Measurements from ENCODE around the gene DIP2B. TPM values are rescaled to one million over a fixed set of nuclear protein-coding genes. Genes with fewer than 3 reads are reported as not detected.
A peak's percentile ranks its signal among the peaks of the same experiment; 100 is the strongest.
"Not testable (repeated sequence)": the region's sequence is repeated elsewhere in the genome, so short reads cannot be mapped to it uniquely, and the experiment has no call there.

The DIP2B gene
- polyA plus RNA-seq, 3 donors: 23.1 to 24.1 (median 23.4) TPM

DNA sequence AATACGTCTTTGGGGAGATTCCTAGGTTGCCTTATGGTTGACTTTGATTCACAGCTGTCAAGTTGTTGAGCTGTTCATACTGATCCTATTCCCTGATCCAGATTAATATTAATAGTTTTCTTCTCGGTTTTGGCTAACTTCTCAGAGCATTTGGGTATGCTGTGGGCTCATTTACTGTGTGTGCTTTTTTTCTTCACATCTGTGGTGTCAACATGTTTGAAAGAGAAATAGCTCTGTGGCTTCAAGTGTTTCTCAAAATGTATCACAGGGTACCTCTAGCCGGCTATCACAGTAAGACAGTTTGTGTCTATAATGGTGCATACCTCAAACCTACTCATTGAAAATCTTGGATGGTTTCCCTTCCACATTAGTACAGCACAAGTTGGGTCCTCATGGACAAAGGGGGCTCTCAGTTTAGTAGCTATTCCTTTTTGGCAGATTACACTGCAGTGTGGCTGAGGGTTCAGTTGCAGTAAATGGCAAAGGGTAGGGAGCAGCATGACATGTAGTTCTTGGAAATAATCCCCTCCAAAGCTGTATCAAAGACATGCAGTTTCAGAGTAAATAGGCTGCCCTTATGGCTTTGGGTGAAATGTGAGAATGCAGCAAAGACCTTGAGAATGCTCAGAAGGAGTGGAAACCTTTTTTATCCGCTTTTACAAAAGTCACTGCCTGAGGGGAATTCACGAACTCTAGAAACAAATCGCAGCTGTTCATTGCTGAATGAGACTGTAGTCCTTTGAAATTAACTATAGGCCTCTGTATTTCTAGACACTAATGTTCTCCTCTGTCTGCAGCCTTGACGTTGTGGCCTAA is 156.7 kb downstream of the DIP2B start:
- DNase-seq (ENCODE audit: low read depth in 3 of 3, low spot score in 2 of 3): no peak

DNA sequence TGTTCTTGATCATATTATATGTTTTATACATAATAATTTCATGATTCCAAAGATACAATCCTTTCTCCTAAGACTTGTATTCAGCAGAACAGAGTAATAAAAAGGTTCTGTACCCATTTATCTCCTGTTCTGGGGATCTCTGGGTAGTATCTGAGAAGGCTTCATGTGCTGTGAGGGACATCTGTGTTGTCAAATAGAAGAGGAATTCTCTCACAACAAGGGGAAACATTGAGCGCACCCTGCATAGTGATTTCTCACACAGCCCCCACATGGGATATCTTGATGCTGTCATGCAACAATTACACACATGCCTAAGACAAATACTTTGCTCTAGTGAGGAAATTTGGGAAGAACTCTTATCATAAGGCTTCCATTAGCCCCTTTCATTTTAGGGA is 157.3 kb downstream of the DIP2B start:
- no peak for DNase-seq (ENCODE audit: low read depth in 3 of 3, low spot score in 2 of 3)

DNA sequence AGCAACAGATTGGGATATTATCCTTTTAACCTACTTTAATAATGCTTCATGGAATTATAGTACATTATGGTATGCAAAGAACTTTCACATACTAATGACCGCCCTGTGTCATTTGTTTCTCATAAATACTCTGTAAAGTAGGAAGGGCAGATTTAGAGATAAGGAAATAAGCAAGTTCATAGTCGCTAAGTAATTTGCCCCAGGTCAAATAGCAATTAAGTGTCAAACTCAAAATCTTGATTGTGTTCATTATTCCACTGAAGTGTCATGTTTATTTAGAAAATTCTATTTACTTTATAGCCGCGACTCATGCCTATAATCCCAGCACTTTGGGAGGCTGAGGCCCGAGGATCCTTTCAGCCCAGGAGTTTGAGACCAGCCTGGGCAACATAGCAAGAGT is 160.4 kb downstream of the DIP2B start:
- DNase-seq (ENCODE audit: low read depth in 3 of 3, low spot score in 2 of 3): no peak

DNA sequence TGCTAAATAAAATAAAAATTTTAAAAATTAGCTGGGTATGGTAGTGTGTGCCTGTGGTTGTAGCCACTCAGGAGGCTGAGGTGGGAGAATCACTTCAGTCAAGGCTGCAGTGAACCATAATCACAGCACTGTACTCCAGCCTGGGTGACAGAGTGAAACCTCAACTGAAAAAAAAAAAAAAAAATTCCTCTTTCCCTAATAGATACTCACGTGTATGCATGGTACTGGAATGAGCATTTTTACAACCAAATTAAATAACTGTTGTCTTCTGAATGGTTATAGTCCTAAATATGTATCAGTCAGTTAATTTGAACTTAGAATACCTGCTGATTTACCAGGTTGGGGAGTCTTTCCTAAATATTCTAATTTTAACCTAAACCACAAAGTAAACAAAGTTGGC is 160.8 kb downstream of the DIP2B start:
- DNase-seq (ENCODE audit: low read depth in 3 of 3, low spot score in 2 of 3): no peak

DNA sequence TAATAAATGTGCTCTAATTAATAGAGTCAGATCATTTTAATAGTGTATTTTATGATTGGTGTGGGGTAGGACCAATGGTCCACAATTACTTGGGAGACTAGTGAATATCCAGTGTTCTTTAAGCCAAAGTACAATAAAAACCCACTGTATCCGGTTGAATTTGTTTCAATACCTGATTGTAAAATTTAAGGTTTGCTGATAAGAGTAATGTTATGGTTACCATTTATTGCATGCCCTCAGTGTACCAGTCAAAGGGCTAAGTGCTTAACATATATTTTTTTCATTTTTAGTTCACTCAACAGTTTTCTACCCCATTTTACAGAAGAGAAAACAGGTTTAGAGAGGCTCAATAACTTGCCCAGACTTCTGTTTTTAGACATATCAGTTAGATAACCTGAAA is 161.2 kb downstream of the DIP2B start:
- no peak for DNase-seq (ENCODE audit: low read depth in 3 of 3, low spot score in 2 of 3)

DNA sequence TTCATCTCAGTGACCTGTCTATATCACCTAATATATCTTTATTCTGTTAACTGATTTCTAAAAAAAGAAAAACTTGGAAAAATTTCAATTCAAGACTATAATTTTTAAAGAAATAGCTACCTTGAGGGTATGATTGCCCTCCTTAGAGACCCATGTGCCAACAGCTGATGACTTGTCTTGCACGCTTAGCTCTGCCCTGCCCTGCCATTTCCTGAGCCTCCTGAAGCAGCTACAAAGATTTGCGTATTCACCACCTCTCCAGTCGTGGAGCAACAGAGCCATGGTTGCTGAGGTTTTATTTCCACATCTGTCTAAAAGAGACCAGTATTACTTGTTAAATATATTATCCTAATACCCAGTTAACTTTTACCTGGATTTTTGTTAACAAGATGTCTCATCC is 167.4 kb downstream of the DIP2B start:
- no peak for DNase-seq (ENCODE audit: low read depth in 3 of 3, low spot score in 2 of 3)

DNA sequence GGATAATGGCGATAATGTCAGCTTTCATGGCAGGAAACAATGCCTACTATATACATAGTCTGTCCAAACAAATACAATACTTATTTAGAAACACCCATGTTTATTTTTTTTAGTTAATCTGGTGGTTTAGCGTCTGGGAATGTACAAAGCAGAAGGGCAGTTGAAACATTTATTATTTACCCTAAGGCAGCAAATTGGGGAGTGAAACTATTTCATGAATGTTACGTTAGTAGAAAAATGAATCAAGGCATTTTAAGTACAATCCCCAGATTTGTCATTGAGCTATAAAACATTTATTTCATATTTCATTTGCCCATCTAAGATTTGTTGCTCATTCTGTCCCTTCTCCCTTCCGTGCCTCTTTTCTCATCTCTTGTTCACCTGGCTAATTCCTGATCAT is 172.0 kb downstream of the DIP2B start:
- no peak for DNase-seq (ENCODE audit: low read depth in 3 of 3, low spot score in 2 of 3)

DNA sequence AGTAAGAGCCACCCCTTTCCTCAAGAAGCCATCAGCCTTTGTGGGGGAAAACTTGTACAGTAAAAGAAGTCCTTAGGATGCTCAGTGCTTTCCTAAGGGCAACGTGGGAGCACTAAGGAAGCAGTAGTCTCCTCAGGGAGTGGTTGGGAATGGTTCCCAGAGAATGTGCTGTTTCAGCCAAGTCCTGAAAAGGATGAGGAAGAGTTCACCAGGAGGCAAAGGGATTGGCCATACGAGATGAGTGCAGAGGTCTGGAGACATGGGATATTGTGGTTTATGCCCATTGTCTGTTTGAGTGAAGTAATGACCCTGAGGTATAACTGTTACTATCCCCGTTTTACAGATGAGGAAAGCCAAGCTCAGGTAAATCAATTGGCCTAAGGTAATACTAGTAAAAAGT is 173.1 kb downstream of the DIP2B start:
- DNase-seq (ENCODE audit: low read depth in 3 of 3, low spot score in 2 of 3): no peak

DNA sequence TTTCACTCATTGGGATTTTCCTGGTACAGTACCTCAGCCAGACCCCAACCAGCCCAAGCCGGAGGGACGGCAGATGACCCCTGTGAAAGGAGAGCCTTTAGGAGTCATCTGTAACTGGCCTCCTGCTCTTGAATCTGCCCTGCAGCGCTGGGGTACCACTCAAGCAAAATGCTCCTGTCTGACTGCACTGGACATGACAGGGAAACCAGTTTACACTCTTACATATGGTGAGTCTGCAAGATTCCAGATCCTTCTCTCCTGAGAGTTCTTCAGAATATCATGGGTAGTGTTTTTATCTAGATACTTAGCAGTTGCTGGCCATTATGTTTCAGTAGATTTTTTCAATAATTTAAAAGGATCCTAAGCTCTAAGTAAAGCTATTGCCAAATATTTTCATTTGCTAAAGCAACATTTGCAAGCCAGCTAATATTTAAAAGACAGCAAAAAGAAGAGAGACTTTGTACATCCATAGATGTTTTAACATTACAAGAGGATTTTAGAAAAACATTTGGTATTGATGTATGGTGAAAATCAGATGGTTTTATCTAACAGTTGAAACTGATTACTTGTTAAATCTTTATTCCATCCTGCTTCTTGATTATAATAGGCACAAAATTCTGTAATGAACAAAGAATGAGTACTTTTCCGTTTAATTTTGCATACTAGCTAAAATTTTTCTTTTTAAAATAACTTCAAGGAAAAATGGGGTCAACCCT is 174.0 kb downstream of the DIP2B start:
- no peak for DNase-seq (ENCODE audit: low read depth in 3 of 3, low spot score in 2 of 3)

DNA sequence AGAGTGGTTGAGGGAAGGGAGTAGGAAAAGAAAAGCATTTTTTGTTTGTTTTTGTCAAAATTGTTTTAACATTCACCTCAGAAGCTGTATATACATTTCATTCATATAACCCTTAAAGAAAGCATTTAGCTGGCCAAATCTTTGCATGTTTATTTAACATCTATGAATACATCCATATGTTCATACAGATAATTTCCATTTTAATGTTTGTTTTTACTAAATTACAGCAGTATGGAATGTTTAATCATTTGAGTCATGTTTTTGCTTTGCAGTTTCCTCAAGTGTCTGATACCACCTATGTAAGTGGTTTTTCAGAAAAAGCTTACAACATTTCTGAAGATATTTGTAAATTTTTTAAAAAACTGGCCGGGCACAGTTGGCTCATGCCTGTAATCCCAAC is 174.8 kb downstream of the DIP2B start:
- no peak for DNase-seq (ENCODE audit: low read depth in 3 of 3, low spot score in 2 of 3)

DNA sequence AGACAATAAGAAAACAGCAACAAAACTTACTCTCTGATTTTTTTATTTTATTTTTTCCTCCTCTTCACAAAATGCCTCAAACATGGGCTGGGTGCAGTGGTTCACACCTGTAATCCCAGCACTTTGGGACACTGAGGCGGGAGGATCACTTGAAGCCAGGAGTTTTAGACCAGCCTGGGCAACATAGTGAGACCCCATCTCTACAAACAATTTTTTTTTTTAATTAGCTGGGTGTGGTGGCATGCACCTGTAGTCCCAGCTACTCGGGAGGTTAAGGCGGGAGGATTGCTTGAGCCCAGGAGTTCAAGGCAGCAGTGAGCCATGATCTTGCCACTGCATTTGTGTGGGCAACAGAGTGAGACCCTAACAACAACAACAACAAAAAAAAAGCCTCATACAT is 176.3 kb downstream of the DIP2B start:
- DNase-seq (ENCODE audit: low read depth in 3 of 3, low spot score in 2 of 3): not testable (repeated sequence)

DNA sequence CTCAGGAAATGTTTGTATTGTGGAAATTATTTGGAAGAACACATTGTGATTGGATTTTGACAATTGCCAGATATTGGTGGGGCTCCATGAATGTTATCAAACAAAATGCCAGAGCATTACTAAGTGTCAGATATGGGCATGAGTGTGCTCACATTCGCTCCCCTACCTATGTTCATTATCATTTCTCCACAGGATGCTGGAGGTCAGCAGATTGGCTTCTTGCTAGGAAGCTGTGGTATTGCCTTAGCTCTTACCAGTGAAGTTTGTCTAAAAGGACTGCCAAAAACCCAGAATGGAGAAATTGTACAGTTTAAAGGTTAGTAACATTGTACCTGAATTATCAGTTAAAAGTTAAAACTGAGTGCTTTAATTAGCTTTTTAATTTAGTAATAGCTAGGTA is 180.9 kb downstream of the DIP2B start:
- no peak for DNase-seq (ENCODE audit: low read depth in 3 of 3, low spot score in 2 of 3)

DNA sequence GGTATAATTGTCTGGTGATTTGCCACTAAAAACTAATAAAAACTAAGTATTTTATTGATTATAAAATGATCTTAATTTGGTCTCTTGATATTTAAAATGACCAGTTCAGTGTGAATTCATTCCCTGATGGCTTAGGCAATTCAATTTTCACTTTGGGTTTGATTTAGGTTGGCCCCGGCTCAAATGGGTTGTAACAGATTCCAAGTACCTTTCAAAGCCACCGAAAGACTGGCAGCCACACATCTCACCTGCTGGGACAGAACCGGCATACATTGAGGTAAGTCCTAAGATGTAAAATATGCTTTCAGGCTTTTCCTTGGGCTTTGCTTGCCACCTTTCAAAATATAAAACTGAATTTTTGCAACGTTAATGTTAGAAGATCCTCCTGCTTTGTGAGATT is 181.6 kb downstream of the DIP2B start:
- no peak for DNase-seq (ENCODE audit: low read depth in 3 of 3, low spot score in 2 of 3)

DNA sequence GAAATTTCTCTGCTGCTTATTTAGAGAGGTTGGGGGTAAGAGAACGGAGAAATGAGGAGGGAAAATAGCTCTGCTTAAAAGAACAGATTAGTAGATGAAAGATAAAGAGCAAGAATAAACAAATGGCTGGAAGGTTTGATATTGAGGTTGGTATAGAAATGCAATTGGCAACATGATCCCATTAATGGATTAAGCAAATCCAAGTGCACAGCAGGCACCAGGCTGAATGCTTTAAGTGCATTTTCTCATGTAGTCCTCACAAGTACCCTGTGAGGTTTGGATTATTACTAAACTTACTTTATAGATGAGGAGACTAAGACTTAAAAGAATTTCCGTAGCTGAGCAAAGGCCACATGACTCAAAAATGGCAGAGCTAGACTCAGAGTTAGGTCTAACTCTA is 182.2 kb downstream of the DIP2B start:
- DNase-seq (ENCODE audit: low read depth in 3 of 3, low spot score in 2 of 3): no peak

DNA sequence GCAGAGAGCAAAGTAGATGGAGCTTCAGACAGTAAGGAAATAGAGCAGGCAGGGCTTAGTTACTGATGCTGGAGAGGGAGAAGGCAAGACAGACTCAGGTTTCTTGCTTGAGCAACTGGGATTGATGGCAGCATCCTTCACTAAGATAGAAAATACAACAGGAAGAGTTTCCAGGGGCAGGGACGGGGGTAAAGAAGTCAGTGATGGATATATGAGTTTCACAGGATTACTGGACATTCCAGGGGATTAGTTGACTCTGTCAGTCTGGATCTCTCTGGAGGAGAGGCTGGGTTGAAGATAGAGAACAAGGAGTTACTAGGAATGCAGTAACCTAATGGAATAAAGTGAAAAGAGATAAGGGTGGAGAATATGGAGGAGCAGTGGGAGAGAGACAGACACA is 184.7 kb downstream of the DIP2B start:
- no peak for DNase-seq (ENCODE audit: low read depth in 3 of 3, low spot score in 2 of 3)

DNA sequence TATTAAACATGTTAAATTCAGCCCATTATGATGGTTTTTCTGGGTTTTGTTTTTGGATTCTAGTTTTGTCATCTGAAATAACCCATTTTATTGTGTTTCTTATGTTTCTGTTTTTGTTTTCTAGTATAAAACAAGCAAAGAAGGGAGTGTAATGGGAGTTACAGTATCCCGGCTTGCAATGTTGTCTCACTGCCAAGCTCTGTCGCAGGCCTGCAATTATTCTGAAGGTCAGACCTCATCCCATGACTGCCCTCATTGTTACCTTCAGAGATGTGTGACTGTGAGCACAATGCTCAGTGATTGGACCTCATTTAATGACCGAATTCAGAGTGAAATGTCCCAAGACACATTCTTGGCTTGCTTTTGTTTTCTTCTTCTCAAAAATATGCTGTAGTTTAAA is 186.1 kb downstream of the DIP2B start:
- peak in 2 of 3 donors; percentile 26 to 32 for DNase-seq (ENCODE audit: low read depth in 3 of 3, low spot score in 2 of 3)

DNA sequence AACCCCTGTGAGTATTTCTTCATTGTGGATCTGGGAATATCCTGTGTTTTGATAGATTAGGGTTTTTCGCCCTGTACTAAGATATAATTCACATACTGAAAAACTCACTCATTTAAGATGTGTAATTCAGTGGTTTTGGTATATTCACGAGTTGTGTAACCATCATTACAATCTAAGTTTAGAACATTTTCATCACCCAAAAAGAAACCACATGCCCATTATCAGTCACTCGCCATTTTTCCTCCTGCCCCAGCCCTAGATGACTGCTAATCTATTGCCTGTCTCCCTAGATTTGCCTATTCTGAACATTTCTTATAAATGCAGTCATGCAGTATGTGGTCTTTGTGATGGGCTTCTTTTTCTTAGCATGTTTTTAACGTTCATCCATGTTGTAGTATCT is 191.2 kb downstream of the DIP2B start:
- DNase-seq (ENCODE audit: low read depth in 3 of 3, low spot score in 2 of 3): no peak

DNA sequence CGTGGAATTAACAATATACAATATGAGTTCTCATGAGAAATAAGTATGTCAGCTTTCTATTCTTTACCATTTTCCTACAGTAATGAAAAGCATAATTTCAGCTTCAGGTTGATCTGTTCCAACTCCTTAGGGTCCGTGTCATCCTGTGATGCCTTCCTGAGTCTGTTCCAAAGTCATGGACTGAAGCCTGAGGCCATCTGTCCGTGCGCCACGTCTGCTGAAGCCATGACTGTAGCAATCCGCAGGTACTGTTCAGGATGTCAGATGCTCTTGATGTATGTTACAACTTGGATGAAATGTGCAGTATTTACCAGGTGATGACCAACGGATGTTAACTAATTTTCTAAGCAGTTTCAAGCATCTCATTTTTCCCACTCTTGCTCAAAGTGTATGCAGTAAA is 192.1 kb downstream of the DIP2B start:
- no peak for DNase-seq (ENCODE audit: low read depth in 3 of 3, low spot score in 2 of 3)

DNA sequence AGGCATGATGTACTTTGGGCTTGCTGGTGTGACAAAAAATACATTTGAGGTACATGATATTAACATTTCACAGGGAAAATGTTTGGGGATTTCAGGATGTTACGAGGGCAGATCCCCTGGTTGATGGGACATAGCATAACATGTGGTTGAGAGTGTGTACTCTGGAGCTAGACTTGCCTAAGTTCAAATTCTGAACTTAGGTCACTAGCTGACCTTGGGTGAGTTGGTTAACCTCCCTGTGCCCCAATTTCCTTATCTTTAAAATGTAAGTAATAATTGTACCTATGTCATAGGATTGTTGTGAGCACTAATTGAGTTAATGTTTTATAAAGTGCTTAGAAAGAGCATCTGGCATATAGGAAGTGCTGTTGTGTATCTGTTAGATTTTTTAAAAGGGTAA is 194.4 kb downstream of the DIP2B start:
- DNase-seq (ENCODE audit: low read depth in 3 of 3, low spot score in 2 of 3): no peak

DNA sequence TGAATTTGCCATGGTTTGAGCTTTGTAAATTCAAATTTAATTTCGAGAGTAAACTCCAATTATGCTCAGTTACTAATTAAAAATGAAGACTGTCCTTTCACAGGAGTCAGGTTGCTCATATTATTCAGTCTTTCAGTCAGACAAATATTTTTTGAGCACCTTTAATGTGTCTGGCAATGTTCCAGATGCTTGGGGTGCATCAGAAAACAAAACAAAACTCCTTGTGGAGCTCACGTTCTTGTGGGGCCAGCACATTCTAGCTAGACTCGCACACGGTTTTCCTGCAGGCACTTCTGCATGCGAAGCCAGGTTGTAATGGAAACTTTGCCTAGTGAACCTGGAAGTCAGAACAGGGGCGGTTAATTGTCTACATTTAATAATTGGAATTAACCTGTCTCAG is 195.2 kb downstream of the DIP2B start:
- no peak for DNase-seq (ENCODE audit: low read depth in 3 of 3, low spot score in 2 of 3)

DNA sequence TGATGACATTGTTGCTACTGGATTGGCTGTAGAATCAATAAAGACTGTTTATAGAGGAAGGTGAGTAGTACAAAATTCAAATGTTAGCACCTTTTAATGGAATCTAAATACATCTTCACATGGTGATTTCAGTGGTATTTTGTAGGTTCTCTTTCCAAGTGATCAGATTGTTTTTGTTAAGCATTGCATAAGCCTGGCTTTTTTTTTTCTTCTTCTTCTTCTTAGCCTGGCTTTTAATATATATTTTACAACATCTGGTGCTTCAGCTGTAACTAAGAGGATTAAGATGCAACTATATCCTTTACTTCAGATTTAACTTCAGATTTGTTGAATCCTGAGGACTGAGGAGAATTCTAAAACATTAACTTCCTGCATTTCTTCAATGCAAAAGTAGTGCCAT is 201.8 kb downstream of the DIP2B start:
- no peak for DNase-seq (ENCODE audit: low read depth in 3 of 3, low spot score in 2 of 3)

DNA sequence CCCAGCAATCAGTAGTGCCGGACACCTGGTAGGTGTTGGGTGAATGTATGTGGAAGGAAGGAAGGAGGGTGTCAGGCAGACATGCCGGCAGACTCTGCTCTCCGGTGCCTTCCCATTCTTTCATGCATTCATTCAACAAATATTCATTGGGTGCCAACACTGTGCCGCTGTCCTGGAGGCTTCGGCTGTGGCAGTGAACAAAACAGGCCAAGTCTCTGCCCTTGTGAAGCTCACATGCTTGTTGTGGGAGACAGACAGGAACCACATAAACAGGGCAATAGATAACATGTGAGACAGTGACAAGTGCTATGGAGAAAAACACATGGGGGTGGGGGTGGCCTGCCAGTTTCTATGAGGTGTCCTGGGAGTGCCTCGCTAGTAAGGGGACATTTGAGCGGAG is 202.6 kb downstream of the DIP2B start:
- DNase-seq (ENCODE audit: low read depth in 3 of 3, low spot score in 2 of 3): no peak
